DOHH2 (cell line): ENCODE data around the gene ARHGEF16.

Experiments used
- EZH2phosphoT487 ChIP-seq: fragments of 200-600 bp; sonication (generic); IDR thresholded peaks from 2 replicates; pipeline ENCODE4 v1.6.1; 2017; ENCODE audit warnings: borderline replicate concordance, mild to moderate bottlenecking, antibody characterized with exemption, low read length, moderate library complexity, mixed read lengths
- TF ChIP-seq, protein P1 (sequence below): fragments of 200-600 bp; sonication (generic); IDR thresholded peaks from one replicate; pipeline ENCODE4 v1.5.1; 2014; ENCODE audit warnings: antibody characterized with exemption, mild to moderate bottlenecking, low read depth, low read length; ENCODE audit not compliant: poor library complexity, severe bottlenecking

DNA sequence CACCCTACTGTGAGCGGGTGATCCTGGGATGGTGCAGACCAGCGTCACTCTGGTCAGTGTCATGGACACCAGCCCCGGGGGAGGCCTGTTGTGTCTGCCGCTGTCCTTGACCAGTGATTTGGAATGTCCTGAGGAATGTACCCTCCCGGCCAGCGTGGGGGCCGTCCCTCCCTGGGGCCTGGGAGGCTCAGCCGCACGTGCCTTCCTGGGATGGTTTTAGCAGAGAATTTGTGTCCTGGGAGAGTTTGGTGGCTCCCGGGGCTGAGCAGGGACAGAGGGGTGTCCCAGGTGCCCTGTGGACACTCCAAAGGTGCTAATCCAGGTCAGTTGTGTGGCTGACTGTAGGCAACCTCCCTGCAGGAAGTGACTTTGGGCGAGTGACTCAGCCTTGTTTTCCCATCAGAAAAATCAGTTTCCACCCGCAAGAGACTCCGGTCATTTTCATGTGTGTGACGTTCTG, 6.2 kb downstream of the ARHGEF16 start:
- TF ChIP-seq, protein P1, sequence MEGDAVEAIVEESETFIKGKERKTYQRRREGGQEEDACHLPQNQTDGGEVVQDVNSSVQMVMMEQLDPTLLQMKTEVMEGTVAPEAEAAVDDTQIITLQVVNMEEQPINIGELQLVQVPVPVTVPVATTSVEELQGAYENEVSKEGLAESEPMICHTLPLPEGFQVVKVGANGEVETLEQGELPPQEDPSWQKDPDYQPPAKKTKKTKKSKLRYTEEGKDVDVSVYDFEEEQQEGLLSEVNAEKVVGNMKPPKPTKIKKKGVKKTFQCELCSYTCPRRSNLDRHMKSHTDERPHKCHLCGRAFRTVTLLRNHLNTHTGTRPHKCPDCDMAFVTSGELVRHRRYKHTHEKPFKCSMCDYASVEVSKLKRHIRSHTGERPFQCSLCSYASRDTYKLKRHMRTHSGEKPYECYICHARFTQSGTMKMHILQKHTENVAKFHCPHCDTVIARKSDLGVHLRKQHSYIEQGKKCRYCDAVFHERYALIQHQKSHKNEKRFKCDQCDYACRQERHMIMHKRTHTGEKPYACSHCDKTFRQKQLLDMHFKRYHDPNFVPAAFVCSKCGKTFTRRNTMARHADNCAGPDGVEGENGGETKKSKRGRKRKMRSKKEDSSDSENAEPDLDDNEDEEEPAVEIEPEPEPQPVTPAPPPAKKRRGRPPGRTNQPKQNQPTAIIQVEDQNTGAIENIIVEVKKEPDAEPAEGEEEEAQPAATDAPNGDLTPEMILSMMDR: no peak
- TF ChIP-seq EZH2phosphoT487: no peak
